IPS DF 4.7 (cell line): ENCODE results near the gene TFAP2E.

Experiments used
- DNase-seq: peaks from one replicate; pipeline ENCODE4 v3.0.0-alpha.2; 2013; ENCODE audit warnings: low spot score; ENCODE audit errors: extremely low read depth

TFAP2E gene

DNA sequence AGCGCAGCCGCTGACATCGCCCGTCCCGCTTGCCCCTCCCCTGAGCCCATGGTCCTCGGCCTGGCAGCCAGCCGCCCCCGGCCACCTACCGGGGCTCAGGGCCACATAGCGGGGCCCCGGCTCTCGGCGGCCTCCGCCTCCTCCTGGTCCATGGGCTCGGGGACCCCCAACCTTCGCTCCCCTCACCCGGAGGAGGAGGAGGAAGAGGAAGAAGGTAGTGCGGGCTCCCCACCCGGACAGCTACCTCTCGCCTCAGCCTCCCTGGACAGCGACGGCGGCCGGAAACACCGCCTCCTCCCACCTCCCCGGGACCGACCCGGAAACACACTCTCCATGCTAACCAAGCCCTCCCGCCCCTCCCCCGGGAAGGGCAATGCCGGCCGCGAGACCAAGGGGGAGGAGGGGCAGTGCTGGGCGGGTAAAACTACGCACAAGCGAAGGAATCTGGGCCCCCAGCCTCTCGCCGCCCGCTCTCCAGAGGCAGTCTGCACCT lies 15.9 kb upstream of the TFAP2E start, which contains the start of gene KIAA0319L:
KIAA0319L (minus strand) TSS at position 286 of the 493 bp plus-strand sequence. CDS start 2,912 bp downstream, outside the sequence.
- no peak for DNase-seq

- DNase-seq, result peak; percentile 91
Observed at GRCh38 chr1:35557611-35558373, 15.3 kb upstream of the TFAP2E start, which contains the start of gene NCDN. TSS of gene NCDN (plus strand) at chr1:35557799. CDS start at chr1:35558191, 392 bp downstream.

GRCh38 chr1:35558374-35559316 lies 14.5 kb upstream of the TFAP2E start:
- no peak for DNase-seq

DNA sequence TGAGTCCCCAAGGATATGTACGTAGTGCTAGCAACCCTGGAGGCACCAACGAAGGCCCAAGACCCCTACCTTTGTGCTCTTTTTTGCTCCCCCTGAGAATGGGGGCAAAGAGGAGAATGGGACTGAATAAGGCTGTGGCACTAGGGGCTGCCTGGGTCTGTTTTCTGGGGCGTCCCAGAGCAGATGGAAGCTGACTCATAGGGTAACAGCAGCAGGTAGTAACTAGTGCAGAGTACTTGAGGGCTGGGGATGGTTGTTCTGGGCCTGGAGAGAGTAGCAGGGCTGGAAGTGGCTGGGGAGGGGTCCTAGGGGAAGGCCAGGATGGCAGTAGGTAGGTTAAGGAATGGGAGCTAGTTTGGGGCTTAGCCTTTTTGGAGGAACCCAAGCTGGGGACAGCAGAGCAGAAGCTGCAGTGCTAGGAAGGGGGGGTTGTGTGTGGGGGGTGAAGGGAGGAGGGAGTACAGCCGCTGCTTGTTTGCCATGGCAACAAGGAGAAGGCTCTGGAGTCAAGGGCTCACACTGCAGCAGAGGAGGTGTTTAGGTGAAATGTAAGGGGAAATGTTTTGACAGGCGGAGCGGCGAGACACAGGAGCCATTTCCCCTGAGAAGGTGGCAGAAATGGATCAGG lies 13.7 kb upstream of the TFAP2E start:
- DNase-seq, result no peak

- no peak for DNase-seq
Observed at GRCh38 chr1:35560256-35561225, 12.6 kb upstream of the TFAP2E start.

DNA sequence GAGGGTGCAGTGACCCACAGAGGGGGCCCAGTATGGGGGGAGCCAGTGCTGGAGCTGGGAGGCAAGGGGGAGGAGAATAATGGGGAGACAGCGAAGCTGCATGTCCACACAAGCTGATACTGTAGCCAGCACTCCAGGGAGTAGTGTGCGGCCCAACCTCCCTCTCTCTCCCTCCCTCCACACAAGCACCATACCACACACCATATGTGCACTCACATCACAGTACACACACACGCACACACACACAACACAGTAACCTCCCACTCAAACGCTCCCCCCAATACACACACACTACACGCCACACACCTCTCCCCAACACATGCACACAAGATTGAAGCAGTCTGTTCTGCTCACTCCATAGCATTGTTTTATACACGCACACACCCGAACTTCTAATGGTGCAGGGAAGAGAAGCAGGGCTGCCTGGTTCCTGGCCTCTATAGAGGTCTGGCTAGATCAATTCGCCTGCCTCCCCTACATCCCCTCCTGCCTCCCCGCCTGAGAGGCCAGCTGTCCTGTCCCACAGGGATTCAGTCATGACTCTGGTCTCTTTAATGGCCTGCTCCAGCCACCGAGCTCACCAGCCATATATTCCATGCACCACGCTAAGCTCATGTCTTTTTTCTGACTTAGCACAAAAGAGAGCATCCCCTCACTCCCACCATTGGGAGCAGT lies 11.7 kb upstream of the TFAP2E start:
- no peak for DNase-seq

DNA sequence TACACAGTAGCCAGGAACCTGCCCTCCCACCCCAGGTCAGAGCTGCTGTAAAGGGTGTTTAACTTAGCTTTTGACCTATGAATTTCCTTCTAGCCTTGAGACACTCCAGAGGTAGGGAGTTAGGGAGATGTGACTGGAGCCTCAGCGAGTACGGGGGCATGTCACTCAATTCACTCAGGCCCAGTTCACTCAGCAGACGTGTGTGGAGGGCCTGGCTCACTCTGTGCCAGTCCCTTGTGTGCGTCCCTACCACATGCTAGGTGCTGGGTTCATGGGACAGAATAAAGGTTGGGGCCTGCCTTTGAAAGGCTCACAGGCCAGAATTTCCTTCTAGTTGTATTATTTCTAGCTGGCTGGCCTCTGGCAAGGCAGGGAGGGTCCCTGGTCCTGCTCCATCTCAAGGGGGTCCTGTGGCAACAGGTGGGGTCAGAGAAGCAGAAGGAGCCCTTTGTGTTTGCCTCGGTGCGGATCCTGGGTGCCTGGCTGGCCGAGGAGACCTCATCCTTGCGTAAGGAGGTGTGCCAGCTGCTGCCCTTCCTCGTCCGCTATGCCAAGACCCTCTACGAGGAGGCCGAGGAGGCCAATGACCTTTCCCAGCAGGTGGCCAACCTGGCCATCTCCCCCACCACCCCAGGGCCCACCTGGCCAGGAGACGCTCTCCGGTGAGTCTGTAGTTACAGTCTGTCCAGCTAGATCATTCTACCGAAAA lies 11.0 kb upstream of the TFAP2E start:
- DNase-seq, result no peak

DNA sequence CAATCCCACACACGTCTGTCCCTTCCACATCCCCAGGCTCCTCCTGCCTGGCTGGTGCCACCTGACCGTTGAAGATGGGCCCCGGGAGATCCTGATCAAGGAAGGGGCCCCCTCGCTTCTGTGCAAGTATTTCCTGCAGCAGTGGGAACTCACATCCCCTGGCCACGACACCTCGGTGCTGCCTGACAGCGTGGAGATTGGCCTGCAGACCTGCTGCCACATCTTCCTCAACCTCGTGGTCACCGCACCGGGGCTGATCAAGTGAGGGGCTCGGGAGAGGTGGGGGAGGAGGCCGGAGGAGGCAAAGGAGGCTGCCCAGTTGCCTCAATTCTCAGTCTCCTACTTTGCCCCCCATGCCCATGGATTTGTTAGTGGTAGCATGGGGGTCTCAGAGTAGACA lies 9.9 kb upstream of the TFAP2E start:
- DNase-seq, result no peak

GRCh38 chr1:35564037-35564883 lies 8.9 kb upstream of the TFAP2E start:
- no peak for DNase-seq

GRCh38 chr1:35564884-35565741 lies 8.0 kb upstream of the TFAP2E start:
- DNase-seq, result no peak

DNA sequence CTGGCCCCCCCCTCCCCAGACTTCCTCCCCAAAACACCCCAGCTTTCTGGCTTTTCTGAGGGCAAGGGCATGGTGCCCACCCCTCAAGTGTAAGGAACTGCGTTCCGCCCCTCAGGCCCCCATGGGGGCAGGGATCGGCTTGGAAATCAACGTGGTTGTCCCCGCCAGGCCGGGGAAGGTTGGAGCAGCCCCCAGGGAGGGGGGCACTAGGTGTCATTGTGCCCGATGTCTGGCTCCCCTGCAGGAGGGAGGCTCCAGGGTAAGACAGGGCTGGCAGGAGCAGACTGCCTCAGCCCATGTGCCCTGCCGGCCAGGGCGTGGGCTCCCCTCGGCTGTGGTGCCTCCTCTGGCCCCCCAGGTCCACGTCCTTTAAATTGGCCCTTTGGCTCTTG lies 7.4 kb upstream of the TFAP2E start:
- DNase-seq, result no peak

DNA sequence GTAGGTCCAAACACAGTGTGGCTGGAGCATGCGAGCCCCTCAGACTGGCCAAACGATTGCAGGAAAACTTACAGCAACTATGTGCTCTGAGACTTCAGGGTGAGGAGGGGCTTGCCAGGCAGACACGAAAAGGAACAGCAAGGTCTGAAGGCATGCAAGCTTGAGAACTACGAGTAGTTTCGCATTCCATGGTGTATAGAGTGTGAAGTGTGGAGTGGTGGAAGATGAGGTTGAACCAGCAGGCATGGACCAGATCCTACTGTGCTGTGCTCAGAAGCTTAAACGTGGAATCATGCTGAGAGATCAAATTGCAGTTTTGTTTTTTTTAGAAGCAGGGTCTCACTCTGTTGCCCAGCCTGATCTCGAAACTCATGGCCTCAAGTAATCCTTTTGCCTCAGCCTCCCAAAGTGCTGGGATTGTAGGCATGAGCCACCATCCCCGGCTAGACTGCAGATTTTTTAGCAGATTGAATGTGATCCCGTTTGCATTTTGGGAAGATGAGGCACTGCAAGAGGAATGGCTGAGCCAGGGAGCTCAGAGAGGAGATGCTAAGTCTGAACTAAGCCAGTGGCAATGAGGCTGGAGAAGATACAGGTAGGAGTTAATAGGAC lies 5.1 kb upstream of the TFAP2E start:
- DNase-seq, result no peak

- DNase-seq, result no peak
Observed at GRCh38 chr1:35568975-35569395, 4.1 kb upstream of the TFAP2E start.

GRCh38 chr1:35569936-35570335 lies 3.2 kb upstream of the TFAP2E start:
- no peak for DNase-seq

- no peak for DNase-seq
Observed at GRCh38 chr1:35570589-35571137, 2.5 kb upstream of the TFAP2E start.

- DNase-seq, result no peak
Observed at GRCh38 chr1:35571263-35571662, 1.9 kb upstream of the TFAP2E start.

DNA sequence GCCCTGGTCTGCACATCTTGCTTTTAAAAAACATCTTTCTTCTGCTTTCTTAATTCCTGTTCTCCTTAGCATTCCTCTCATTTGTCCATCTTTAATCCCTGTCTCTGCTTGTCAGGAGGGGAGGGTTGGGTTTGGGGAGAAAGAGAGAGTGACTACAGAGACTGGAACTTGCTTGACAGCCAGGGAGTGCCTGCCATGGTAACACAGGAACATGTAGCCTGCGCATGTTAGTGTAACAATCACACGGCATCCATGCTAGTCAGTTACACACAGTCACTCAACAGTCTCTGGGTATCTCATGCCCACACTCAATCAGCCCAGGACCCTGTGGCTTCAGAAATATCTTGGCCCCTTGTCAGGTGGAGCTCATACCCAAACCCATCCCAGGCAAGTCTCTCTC lies 818 bp upstream of the TFAP2E start:
- no peak for DNase-seq
